ENCODE results near the gene BLOC1S6.

DNA sequence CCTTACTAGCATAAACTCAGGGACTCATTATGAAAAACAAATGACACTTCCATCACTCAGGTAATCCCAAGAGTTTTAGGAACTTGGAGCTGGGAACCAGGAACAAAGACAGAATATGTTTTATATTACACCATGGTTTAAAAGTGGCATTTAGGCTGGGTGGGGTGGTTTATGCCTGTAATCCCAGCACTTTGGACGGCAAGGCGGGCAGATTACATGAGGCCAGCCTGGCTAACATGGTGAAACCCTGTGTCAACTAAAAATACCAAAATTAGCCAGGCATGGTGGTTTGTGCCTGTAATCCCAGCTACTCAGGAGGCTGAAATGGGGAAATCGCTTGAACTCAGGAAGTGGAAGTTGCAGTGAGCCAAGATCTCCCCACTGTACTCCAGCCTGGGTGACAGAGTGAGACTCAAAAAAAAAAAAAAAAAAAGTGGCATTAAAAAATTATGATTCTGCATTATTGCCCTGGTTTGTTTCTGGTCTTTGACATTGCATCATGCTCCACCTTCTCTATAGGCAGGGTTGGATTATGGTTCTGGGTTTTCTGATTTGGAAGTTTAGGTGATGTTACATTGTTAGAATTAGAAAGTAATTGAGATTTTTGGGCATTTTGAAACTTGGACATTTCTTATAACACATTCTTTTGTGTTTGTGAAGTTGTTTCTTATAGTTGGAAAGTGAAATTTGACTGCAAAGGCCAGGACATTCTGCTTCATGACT, 66.7 kb downstream of the BLOC1S6 start:
- TF ChIP-seq POLR2A (IDR thresholded peaks at IDR 0.05) (no peak), CTCF (IDR thresholded peaks at IDR 0.05) (no peak)

Data from adrenal gland (tissue), 5 donors.